ENCODE measurements around the gene FAM107B. TPM values are rescaled to one million over a fixed set of nuclear protein-coding genes. Genes with fewer than 3 reads are reported as not detected.

Gene FAM107B
- total and polyA plus RNA-seq, 2 experiments from 2014 or later, result 11.0 to 17.6 TPM

DNA sequence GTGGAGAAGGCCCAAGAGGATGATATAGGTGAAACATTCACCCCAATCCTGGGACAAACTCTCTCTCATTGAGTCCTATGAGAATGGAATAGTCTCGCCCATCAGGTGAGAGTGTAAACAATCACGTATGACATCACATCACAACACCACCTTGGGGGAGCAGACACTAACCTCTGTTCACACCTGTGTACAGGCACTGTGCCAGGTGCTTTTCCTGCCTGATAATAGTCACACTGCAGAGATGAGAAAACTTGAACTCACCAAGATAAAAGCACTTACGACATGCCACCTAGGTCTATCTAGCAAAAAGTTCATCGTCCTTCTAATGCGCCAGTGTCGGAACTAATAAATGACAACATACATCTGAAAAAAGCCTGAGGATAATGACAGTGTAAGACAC lies 187.8 kb downstream of the FAM107B start (continued):
- no peak for TF ChIP-seq EZH2phosphoT487 (IDR thresholded peaks at IDR 0.05; ENCODE audit: unreplicated experiment)
- TF ChIP-seq NANOG (IDR thresholded peaks at IDR 0.05; ENCODE audit: borderline replicate concordance), result no peak
- TF ChIP-seq, protein P1, sequence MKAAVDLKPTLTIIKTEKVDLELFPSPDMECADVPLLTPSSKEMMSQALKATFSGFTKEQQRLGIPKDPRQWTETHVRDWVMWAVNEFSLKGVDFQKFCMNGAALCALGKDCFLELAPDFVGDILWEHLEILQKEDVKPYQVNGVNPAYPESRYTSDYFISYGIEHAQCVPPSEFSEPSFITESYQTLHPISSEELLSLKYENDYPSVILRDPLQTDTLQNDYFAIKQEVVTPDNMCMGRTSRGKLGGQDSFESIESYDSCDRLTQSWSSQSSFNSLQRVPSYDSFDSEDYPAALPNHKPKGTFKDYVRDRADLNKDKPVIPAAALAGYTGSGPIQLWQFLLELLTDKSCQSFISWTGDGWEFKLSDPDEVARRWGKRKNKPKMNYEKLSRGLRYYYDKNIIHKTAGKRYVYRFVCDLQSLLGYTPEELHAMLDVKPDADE (IDR thresholded peaks at IDR 0.05), result no peak
- TF ChIP-seq JUNB (IDR thresholded peaks at IDR 0.05; ENCODE audit: unreplicated experiment), result no peak
- no peak for TF ChIP-seq POLR2AphosphoS5 (IDR thresholded peaks at IDR 0.05; ENCODE audit: low read depth)

DNA sequence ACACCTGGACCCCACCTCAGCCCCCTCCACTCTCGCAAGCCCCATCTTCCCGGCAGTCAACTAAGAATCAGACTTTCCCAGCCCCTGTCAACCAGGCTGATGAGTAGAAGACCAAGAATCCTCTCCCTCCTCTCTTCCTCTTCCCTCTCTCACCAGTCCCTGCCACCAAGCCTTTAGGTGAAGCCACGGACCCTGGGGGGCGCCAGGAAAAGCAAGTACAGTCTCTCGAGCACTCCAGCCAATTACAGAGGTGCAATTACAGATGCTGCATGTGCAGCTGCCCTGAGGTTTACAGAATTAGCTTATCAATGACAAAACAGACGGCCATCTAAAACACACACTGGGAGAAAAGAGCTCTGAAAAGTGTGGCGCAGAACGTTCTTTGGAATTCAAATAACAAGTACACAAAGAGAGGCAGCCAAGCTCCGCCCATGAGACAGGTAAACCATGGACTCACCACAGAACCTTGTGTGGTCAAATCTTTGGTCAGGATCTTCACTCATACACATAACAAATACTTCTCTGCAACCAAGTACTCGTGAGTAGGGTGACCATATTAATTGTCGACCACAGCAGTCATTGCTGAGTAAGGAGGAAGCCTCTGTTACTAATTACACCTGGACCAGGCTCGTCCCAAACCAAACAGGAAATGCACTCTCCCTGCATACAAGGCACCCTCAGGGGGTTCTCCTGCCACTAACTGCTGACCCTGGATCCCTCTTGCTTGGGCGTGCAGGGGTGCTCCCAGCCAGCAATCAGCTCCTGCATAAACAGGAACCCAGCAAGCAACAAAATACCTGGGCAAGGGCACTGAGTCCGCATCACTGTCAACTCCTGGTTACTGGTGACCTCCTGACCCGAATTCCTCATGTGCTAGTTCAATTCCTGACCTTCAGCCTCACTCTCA lies 189.2 kb downstream of the FAM107B start:
- peak; percentile 58 for ATAC-seq
- Histone ChIP-seq H3K9me2 (ENCODE audit: insufficient read depth) (peaks cover 5% of the 10 kb centered on the region; the same call in 1 of the 2 replicates), H3K4me2 (peak overlapping the region; percentile 68), H4K20me1 (replicated peaks; ENCODE audit: insufficient read depth) (no peaks in the 10 kb centered on the region), H2AFZ (no peak overlapping the region), H3K4me3 (peak overlapping the region; percentile 16; the same call in 1 of the 2 replicates), H3F3A (replicated peaks; ENCODE audit: low read depth) (0 out of 2 replicates have a peak, but pooled peaks cover 5% of the 10 kb centered on the region), H3K27ac (ENCODE audit: low read depth) (peak overlapping the region; percentile 87), H3K79me2 (replicated peaks; ENCODE audit: insufficient read depth) (peaks cover 77% of the 10 kb centered on the region), H3K4me1 (ENCODE audit: insufficient read depth) (peaks cover 39% of the 10 kb centered on the region), H3K36me3 (ENCODE audit: insufficient read depth) (no peaks in the 10 kb centered on the region), H3K27me3 (ENCODE audit: insufficient read depth) (no peaks in the 10 kb centered on the region)
- Mint-ChIP-seq H3K27me3 (ENCODE audit: insufficient read depth, low read depth, poor library complexity) (peaks cover 3% of the 10 kb centered on the region), H3K36me3 (ENCODE audit: low read depth) (no peaks in the 10 kb centered on the region), H3K4me1 (peaks cover 46% of the 10 kb centered on the region), H3K27ac (peak overlapping the region; percentile 57), H3K9me3 (no peaks in the 10 kb centered on the region), H3K4me3 (peak overlapping the region; percentile 23; the same call in 1 of the 3 replicates)
- DNase-seq (ENCODE audit: low spot score), result peak; percentile 36
- TF ChIP-seq STAT1 (IDR thresholded peaks at IDR 0.05; ENCODE audit: unreplicated experiment), result no peak
- TF ChIP-seq, protein P2, sequence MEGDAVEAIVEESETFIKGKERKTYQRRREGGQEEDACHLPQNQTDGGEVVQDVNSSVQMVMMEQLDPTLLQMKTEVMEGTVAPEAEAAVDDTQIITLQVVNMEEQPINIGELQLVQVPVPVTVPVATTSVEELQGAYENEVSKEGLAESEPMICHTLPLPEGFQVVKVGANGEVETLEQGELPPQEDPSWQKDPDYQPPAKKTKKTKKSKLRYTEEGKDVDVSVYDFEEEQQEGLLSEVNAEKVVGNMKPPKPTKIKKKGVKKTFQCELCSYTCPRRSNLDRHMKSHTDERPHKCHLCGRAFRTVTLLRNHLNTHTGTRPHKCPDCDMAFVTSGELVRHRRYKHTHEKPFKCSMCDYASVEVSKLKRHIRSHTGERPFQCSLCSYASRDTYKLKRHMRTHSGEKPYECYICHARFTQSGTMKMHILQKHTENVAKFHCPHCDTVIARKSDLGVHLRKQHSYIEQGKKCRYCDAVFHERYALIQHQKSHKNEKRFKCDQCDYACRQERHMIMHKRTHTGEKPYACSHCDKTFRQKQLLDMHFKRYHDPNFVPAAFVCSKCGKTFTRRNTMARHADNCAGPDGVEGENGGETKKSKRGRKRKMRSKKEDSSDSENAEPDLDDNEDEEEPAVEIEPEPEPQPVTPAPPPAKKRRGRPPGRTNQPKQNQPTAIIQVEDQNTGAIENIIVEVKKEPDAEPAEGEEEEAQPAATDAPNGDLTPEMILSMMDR (conservative IDR thresholded peaks at IDR 0.05; ENCODE audit: low read depth in 2 of 2), result peak in 1 of 2 experiments; percentile 17; a peak in 1 of 4 replicates
- TF ChIP-seq POLR2AphosphoS5 (IDR thresholded peaks at IDR 0.05; ENCODE audit: low read depth), result no peak
- TF ChIP-seq ZNF331 (CRISPR knock-in tag; IDR thresholded peaks at IDR 0.05; ENCODE audit: low read depth), result no peak
- TF ChIP-seq, protein P3, sequence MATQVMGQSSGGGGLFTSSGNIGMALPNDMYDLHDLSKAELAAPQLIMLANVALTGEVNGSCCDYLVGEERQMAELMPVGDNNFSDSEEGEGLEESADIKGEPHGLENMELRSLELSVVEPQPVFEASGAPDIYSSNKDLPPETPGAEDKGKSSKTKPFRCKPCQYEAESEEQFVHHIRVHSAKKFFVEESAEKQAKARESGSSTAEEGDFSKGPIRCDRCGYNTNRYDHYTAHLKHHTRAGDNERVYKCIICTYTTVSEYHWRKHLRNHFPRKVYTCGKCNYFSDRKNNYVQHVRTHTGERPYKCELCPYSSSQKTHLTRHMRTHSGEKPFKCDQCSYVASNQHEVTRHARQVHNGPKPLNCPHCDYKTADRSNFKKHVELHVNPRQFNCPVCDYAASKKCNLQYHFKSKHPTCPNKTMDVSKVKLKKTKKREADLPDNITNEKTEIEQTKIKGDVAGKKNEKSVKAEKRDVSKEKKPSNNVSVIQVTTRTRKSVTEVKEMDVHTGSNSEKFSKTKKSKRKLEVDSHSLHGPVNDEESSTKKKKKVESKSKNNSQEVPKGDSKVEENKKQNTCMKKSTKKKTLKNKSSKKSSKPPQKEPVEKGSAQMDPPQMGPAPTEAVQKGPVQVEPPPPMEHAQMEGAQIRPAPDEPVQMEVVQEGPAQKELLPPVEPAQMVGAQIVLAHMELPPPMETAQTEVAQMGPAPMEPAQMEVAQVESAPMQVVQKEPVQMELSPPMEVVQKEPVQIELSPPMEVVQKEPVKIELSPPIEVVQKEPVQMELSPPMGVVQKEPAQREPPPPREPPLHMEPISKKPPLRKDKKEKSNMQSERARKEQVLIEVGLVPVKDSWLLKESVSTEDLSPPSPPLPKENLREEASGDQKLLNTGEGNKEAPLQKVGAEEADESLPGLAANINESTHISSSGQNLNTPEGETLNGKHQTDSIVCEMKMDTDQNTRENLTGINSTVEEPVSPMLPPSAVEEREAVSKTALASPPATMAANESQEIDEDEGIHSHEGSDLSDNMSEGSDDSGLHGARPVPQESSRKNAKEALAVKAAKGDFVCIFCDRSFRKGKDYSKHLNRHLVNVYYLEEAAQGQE (IDR thresholded peaks at IDR 0.05; ENCODE audit: unreplicated experiment), result no peak
- no peak for TF ChIP-seq CREB1 (CRISPR knock-in tag; IDR thresholded peaks at IDR 0.05; ENCODE audit: low read depth)
- TF ChIP-seq, protein P4, sequence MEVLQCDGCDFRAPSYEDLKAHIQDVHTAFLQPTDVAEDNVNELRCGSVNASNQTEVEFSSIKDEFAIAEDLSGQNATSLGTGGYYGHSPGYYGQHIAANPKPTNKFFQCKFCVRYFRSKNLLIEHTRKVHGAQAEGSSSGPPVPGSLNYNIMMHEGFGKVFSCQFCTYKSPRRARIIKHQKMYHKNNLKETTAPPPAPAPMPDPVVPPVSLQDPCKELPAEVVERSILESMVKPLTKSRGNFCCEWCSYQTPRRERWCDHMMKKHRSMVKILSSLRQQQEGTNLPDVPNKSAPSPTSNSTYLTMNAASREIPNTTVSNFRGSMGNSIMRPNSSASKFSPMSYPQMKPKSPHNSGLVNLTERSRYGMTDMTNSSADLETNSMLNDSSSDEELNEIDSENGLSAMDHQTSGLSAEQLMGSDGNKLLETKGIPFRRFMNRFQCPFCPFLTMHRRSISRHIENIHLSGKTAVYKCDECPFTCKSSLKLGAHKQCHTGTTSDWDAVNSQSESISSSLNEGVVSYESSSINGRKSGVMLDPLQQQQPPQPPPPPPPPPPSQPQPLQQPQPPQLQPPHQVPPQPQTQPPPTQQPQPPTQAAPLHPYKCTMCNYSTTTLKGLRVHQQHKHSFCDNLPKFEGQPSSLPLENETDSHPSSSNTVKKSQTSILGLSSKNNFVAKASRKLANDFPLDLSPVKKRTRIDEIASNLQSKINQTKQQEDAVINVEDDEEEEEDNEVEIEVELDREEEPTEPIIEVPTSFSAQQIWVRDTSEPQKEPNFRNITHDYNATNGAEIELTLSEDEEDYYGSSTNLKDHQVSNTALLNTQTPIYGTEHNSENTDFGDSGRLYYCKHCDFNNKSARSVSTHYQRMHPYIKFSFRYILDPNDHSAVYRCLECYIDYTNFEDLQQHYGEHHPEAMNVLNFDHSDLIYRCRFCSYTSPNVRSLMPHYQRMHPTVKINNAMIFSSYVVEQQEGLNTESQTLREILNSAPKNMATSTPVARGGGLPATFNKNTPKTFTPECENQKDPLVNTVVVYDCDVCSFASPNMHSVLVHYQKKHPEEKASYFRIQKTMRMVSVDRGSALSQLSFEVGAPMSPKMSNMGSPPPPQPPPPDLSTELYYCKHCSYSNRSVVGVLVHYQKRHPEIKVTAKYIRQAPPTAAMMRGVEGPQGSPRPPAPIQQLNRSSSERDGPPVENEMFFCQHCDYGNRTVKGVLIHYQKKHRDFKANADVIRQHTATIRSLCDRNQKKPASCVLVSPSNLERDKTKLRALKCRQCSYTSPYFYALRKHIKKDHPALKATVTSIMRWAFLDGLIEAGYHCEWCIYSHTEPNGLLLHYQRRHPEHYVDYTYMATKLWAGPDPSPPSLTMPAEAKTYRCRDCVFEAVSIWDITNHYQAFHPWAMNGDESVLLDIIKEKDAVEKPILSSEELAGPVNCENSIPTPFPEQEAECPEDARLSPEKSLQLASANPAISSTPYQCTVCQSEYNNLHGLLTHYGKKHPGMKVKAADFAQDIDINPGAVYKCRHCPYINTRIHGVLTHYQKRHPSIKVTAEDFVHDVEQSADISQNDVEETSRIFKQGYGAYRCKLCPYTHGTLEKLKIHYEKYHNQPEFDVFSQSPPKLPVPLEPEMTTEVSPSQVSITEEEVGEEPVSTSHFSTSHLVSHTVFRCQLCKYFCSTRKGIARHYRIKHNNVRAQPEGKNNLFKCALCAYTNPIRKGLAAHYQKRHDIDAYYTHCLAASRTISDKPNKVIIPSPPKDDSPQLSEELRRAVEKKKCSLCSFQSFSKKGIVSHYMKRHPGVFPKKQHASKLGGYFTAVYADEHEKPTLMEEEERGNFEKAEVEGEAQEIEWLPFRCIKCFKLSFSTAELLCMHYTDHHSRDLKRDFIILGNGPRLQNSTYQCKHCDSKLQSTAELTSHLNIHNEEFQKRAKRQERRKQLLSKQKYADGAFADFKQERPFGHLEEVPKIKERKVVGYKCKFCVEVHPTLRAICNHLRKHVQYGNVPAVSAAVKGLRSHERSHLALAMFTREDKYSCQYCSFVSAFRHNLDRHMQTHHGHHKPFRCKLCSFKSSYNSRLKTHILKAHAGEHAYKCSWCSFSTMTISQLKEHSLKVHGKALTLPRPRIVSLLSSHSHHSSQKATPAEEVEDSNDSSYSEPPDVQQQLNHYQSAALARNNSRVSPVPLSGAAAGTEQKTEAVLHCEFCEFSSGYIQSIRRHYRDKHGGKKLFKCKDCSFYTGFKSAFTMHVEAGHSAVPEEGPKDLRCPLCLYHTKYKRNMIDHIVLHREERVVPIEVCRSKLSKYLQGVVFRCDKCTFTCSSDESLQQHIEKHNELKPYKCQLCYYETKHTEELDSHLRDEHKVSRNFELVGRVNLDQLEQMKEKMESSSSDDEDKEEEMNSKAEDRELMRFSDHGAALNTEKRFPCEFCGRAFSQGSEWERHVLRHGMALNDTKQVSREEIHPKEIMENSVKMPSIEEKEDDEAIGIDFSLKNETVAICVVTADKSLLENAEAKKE (CRISPR knock-in tag; IDR thresholded peaks at IDR 0.05), result no peak

All from GM23338 (cell line).